EH (cell line): ENCODE measurements around the gene NAT16.
"Not testable (repeated sequence)": the region's sequence is repeated elsewhere in the genome, so short reads cannot be mapped to it uniquely, and the experiment has no call there.

Experiments
- DNase-seq: peaks from one replicate; pipeline ENCODE4 v3.0.0-alpha.2; 2015; ENCODE audit warnings: low read depth

Gene NAT16

DNA sequence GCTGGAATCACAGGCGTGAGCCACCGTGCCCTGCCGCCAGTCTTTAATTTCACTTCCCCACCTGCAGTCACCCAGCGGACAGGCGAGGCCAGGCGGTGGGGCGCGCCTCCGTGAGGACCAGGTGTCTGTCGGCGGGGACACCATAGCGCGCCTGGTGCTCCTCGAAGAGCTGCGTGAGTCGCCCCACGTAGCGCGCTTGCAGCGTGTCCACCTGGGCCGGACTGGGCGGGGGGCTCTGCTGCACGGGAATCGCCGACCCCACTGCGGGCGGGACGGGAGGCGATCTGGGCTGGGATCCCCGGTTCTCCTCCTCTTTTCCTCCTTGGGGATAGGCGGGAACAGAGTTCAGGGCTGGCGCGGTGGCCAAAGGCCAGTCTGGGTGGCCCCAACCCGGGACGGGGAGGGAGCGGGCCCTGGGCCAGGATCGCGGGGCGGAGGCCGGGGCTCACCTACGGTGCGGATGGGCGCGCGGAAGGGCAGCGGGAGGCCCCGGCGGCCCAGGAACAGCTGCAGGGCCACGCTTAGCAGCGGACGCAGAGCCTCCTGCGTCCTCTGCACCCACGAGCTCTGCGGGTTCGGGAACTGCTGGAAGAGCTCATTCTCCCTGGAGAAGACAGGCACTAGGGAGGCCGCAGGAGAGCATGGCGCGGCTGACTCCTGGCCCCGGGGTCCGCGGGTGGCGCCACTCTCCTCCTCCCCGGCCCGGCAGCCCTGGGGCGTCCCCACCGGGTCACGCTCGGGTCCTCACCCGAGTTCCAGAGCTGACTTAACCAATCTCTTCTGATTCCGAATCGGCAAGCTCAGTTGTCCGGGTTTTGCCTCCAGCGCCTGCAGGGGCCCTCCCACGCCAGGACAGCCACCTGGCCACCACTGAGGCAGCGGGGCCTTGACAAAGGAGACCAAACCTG is 21.9 kb upstream of the NAT16 start:
- DNase-seq: peak; percentile 13

DNA sequence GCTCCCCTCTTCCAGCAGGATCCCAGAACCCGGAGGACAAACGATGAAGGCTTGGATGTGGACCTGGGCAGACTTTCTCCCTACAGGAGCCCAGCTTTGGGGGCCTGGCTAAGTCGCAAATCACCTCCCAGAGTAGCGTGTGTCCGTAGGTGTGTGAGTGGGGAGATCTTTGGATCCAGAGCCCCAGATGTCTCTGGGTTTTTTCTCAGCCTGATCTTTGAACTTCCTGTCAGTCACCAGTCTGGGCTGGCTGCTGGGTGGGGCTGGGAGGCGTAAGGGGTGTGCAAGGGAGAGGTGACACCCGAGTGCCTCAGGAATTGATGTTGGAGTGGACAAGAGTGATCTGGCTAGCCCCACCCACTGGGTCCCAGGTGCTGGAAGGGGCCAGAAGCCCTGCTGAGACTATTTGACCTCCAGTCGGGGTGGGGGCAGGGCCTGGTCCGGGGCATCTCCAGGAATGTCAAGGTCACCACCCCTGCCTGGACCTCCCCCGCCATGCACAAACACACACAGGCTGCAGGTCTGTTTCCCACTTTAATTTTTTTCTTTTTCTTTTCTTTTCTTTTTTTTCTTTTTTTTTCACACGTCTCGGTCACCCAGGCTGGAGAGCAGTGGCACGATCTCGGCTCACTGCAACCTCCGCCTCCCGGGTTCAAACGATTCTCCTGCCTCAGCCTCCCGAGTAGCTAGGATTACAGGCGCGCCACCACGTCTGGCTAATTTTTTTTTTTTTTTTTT is 20.9 kb upstream of the NAT16 start, which contains the start of gene MOGAT3:
MOGAT3 (minus strand) TSS at position 175 of the 738 bp plus-strand sequence. CDS start 182 bp downstream, outside the sequence.
- DNase-seq: no peak

DNA sequence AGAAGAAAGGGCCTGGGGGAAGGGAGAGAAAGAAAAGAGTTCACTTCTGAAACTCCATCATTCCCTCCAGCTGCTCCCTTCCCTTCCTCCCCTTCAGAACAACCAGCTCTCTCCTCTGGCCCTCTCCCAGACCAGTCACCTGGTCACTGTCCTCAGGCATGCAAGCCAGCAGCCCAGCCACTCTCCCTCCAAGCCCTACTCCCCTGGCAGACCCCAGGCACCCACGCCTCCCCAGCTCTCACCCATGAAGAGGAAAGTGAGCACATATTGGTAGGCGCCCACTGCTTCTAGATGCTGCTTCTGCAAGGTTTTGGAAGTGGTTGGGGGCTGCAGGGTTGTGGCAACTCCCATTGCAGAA is 20.4 kb upstream of the NAT16 start:
- no peak for DNase-seq

DNA sequence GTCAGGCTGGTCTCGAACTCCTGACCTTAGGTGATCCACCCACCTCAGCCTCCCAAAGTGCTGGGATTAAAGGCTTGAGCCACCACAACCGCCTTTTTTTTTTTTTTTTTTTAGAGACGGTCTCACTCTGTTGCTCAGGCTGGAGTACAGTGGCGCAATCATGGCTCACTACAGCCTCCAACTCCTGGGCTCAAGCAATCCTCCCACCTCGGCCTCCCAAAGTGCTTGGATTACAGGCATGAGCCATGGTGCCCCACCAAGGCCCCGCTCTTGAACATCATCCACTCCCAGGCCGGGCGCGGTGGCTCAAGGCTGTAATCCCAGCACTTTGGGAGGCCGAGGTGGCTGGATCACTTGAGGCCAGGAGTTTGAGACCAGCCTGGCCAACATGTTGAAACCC is 19.4 kb upstream of the NAT16 start:
- DNase-seq: not testable (repeated sequence)

DNA sequence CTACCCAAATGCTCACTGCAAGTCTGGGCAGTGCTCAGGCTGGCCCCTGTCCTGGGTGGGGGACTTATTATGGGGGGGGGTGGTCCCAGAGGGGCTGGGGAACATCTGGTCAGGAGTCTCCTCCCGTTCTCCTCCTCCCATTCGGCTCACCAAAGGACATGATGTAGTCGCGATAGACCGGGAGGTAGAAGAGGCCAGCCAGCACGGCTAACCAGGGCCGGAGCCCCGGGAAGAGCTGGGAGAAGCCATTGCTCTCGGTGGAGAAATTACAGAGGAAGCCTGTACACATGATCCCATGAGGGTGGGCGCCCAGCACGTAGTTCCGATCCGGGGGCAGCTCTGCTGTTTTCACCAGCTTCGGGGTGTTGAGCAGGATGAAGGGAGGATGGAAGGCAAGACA is 18.4 kb upstream of the NAT16 start:
- no peak for DNase-seq

DNA sequence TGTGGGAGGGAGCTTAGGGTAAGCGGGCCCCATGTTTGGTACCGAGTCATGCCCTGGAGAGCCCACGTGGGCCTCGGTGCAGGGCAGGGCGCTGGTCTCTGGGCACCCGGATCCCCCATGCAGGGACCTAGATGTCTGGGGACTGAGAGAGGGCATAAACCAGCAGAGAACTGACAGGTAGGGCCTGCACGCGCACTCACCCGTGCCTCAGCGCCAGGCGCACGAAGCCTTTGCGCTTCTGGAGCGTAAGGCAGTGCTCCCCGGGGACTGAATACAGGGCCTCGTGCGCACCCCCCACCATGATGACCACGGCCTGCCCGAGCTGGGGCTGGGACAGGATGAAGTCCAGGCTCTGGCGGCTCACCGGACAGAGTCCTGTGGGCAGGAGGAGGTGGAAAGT is 17.9 kb upstream of the NAT16 start:
- DNase-seq: no peak

DNA sequence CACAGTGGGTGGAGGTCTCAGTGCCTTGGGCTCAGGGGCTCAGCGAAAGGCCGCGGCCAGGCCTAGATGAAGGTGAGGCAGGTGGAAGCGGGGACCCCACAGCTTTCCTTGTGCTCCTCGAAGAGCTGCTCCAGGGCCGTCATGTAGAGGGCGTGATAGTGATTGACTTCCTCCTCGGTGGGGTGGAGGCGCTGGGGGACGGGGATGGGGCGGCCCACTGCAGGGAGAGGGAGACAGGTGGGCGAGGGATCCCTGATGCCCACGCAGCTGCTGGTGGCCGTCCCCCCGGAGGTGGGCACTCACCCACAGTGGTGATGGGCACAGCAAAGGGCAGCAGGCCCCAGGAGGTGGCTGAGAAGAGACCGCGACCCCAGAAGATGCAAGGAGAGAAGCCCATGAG is 15.8 kb upstream of the NAT16 start:
- DNase-seq: no peak

DNA sequence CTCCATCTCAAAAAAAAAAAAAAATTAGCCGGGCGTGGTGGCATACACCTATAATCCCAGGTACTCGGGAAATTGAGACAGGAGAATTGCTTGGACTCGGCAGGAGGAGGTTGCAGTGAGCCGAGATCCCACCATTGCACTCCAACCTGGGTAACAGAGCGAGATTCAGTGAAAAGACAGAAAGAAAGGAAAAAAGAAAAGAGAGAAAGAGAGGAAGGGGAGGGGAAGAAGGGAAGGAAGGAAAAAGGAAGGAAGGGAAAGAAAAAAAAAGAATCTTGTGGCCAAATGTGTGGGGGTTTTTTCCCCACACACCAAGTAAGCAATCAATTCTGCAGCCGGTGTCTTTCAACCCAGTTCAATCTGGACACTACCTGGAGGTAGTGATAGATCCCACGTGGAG is 9.0 kb upstream of the NAT16 start:
- DNase-seq: no peak

DNA sequence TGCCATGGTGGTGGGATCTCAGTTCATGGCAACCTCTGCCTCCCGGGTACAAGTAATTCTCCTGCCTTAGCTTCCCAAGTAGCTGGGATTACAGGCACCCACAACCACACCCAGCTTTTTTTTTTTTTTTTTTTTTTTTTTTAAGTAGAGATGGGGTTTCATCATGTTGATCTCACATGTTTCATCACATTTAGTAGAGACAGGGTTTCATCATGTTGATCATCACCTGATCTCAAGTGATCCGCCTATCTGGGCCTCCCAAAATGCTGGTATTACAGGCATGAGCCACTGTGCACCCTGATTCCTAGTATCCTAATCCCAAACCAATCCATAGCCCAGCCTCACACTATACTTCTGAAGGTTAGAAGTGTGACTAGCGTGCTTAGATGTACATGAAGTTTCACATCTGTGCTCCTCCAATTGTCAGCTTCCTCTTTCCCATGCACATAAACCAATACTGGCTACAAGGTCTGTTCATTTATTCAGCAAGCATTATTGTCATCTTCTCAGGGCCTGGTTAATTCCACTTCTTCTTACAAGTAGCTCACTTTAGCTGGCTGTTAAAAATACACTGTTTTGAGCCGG is 6.8 kb upstream of the NAT16 start:
- no peak for DNase-seq

DNA sequence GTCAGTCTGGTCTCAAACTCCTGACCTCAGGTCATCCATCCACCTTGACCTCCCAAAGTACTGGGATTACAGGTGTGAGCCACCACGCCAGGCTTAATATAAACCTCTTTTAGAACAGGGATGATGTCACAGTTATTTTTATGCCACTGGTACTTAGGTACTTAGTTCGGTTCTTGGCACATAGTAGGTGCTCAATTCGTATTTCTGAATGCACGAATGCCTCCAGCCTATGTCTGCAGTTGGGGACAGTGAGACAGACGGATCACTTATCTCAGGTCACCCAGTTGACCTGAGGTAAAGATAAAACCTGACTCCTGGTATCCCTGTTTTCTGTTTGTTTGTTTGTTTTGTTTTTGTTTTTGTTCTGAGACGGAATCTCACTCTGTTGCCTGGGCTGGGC is 6.1 kb upstream of the NAT16 start:
- DNase-seq: no peak

DNA sequence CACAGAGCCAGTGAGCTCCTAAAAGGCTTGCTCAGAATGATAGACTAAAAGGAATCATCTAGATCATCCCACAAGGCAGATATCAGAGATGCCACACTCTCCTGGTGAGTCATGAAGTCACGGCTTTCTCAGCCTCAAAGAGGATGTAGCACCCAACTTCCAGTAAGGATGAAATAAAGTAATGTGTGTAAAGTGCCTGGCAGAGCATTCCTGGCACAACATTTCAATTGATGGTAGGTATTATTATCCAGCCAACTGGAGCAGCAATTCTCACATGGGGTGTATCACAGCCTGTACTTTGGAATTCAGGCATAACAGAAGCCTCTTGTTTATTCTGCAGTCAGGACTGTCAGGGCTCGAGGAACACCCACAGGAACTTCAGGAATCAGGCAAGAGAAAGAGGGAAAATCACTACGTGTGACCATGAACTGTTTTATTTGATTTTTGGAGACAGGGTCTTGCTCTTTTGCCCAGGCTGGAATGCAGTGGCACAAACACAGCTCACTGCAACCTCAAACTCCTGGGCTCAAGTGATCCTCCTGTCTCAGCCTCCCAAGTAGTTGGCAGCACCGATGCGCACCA is 5.3 kb upstream of the NAT16 start:
- peak; percentile 84 for DNase-seq

DNA sequence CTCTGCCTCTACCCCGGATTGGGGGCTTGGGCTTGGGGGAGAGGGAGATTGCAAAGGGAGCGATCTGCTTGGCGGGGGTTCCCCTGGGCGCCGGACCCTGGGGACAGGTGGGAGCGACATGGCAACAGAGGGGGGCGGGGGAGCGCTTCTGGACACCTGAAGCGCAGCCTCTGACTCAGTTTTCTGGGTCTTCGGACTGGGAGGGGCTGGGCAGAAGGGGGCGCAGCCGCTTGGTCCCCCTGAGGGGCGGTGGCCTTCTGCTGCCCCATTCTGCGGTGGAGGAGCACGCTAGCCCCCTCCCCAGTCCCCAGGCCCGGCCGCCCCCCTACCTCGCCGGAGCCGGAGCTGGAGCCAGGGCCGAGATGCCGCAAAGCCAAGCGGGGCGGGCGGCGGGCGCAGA is 380 bp downstream of the NAT16 start:
- no peak for DNase-seq

DNA sequence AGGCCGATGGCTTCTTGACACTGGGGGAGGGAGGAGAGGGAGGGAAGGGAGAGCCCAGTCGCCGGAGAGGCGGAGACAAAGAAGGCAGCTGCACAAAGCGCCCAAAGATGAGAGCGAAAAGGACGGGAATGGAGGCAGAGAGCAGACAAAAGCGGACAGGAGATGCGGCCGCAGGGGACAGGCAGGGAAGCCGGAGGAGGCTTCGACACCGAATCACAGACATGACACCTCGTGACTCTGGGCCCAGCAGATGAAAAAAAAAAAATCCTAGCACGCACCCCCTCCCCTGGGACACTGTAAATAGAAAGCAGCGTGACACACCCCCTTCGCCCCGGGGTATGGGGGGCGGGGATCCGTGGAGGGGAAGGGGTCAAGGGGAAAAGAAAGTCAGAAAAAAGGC is 976 bp downstream of the NAT16 start:
- DNase-seq: peak; percentile 35

DNA sequence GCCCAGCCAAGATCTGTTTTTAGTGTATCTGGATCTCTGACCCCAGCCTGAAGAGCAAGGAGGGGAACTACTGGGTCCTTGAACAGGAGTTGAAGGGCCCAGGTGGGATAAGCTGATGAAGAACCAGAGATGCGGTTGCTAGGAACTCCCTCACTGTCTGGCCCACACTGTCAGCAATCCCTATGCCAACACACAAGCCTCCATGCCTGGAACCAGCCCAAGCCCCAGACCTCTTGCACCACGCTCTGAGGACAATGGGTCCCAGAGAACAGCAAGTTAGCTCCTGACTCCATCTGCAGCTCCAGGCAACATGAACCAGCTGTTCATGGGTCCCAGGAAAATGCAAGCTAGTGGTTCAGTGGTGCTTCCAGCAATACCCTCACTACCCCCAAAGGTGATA is 2.4 kb downstream of the NAT16 start:
- DNase-seq: no peak

DNA sequence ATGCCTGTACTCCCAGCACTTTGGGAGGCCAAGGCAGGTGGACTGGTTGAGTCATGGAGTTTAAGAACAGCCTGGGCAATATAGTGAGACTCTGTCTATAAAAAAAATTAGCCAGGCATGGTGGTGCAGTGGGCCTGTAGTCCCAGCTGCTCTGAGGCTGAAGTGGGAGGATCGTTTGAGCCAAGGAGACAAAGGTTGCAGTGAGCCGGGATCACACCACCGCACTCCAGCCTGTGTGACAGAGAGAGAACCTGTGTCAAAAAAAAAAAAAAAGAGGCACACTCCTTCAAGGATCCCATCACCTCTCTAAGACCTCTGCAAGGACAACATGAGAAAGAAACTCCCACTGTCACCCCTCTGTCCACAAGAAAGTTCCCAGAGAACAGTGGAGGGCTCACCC is 4.4 kb downstream of the NAT16 start:
- no peak for DNase-seq

DNA sequence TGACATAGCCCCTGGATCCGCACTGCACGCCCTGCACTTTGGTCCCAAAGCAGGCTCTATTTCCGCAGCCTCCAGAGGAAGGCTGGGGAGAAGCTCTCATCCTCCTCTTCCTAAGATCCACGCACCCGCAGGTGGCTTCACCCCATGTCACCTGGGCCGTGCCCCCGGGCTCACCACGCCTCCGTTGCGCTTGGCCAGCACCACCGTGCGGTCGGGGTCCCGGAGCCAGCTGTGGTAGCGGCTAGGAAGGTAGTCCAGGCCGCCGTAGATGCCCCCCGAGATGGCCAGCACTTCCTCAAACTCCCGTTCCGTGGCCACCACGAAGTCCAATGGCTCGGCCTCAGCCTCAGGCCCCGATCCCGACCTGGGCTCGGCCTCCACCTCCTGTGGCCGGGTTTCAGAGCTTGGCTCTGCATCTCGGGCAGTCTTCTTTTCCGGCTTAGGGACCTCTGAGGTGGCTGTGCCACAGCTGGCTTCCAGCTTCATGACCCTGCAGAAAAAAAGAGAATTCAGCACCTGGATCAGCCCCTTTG is 5.7 kb downstream of the NAT16 start:
- no peak for DNase-seq

DNA sequence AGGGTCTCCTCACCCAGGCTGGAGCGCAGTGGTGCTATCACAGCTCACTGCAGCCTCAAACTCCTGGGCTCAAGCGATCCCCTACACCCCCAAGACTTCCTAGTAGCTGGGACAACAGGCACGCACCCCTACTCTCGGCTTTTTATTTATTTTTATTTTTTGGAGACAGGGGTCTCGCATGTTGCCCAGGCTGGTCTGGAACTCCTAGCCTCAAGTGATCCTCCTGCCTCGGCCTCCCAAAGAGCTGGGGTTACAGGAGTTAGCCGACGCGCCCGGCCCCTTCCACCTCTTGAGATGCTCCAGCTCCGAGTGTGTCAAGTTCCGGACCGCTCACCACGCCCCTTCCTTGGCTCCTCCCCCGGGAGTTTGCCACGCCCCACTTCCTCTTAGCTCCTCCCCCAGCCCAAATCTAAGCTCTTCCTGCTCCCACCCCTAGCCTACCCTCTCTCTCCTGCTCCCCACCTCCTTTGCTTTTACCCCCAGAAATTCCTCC is 6.3 kb downstream of the NAT16 start:
- peak; percentile 64 for DNase-seq

DNA sequence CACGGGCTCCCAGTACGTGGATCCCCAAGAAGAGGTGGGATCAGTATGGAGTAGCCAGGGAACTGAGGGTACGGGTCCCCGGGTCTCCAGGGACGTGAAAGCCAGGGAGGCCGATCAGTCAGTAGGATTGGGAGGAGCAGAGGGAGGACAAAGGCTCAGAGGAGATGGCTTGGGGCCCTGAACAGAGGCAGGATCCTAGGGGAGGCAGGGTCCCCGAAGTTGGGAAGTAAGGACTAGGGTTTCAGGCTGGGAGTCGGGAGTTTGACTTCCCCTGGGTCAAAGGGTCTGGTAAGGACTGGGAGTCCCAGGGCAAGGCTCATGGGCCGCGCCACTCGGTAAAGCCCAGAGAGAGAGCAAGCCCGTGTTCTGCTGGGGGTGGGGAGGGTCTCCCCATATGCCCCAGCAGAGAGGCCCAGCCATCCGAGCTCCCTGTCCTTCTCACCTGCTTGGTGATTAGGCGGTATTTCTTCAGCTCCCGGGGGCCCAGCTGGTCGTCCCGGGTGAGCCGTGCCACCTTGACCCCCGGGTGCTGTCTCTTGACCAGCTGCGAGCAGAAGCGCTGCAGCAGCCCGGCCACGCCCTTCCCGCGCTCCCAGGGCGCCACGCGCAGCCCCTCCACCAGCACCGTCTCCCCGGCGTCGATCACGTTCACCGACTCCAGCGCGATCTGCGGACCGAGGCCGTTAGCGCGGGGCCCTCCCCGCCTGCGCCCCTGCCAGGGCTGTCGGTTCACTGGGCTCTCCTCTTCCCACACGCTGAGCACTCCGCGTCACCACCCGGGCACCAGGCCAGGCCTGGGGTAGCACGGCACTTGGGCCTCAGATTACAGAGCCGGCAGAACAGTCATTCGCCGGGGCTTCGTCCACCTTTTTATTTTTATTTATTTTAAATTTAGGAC is 7.0 kb downstream of the NAT16 start:
- DNase-seq: peak; percentile 88

DNA sequence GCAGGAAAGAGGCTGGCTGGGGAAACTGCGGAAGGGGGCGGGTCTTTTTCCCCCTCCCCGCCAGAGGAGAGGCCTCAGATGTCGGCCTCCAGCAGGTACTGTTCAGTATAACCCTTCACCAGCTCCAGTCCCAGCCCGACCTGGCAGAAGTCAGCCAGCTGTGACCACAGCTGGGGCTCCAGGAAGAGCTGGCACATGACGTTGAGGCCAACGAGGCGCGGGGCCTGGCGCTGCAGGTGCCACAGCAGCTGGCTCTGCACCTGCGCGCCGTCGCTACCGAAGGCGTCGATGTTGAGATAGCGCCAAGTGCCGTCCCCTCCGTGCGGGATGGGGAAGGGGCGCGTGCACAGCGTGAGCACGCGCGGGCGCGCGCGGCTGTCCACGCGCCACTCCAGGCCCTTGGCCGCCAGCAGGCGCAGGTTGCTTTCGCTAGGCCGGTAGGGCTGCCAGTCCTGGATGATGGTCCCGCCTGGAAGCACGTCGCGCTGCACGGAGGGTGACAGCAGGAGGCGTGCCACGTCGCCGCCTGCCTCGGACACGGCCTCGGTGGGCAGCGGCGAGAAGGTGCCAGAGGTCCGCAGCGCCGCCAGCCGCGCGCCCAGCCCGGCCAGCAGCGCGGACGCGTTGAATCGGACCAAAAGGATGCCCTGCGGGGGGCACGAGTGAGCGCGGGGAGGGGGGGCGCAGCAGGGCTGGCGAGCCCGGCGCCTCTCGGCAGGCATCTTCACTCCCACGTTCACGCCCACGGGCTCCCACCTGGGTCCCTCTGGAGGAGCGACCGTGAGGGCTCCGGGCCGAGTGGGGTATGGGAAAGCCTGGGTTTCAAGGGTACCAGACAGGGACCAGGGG is 7.9 kb downstream of the NAT16 start:
- no peak for DNase-seq

DNA sequence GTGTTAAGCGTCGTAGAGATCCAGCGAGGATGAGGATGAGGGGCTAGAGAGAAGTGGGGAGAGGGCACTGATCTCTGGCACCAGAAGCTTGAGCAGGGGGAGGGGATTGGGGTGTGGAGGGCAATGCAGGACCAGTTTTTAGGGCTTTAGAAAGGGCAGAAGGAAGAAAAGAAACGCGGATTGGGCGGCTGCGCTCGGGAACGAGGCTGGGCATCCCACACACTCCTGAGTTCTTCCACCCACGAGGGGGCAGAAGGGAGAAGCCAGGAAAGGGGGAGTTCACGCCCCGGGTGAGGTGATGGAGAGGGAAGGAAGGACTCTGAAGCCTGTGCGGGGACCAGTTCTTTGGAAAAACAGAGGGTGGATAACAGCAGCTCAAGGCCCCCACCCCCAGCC is 8.7 kb downstream of the NAT16 start:
- peak; percentile 33 for DNase-seq
